H1 (cell line): Measurements from ENCODE around the gene OAS3. TPM values are rescaled to one million over a fixed set of nuclear protein-coding genes. Genes with fewer than 3 reads are reported as not detected.

Source experiments
- CTCF ChIA-PET: fragments of 300-600 bp; sonication (Branson Sonifier 250); formaldehyde crosslinking; loops from one replicate; lab custom pipeline; 2021; ENCODE audit not compliant: partially characterized antibody; lab: Charles Lee
- POLR2A ChIA-PET: fragments of 300-600 bp; sonication (Branson Sonifier 250); formaldehyde crosslinking; loops from one replicate; lab custom pipeline; 2021; ENCODE audit warnings: inconsistent platforms; ENCODE audit not compliant: partially characterized antibody; lab: Charles Lee
- DNase-seq, 2 experiments: peaks; one replicate each; pipeline versions ENCODE4 v3.0.0 to v3.0.0-alpha.2; 2010 to 2022; ENCODE audit warnings: low spot score in 2 of 2, low read depth in 1 of 2, mixed read lengths in 1 of 2
- FAIRE-seq: peaks from 2 replicates; lab custom pipeline; 2011; peaks lifted over from hg19 to GRCh38; lab: Jason Lieb, UNC
- H2AFZ ChIP-seq: 2 replicates; pipeline ENCODE4 v1.8.1; 2012; ENCODE audit warnings: low read length, inconsistent platforms
- H2AK5ac ChIP-seq: 2 replicates; pipeline ENCODE4 v1.6.1; 2013; ENCODE audit warnings: low read depth, low read length
- H2BK120ac ChIP-seq: replicated peaks from 2 replicates; pipeline ENCODE3; 2013; ENCODE audit warnings: low read depth, low read length, inconsistent platforms
- H2BK12ac ChIP-seq: 2 replicates; pipeline ENCODE4 v1.6.1; 2013; ENCODE audit warnings: low read depth, low read length
- H2BK15ac ChIP-seq: 2 replicates; pipeline ENCODE4 v1.6.1; 2013; ENCODE audit warnings: low read length
- H2BK20ac ChIP-seq: 2 replicates; pipeline ENCODE4 v1.6.1; 2013; ENCODE audit warnings: low read length
- H2BK5ac ChIP-seq: 2 replicates; pipeline ENCODE4 v1.6.1; 2013; ENCODE audit warnings: low read depth, low read length
- H3K14ac ChIP-seq: 2 replicates; pipeline ENCODE4 v1.6.1; 2013; ENCODE audit warnings: inconsistent platforms; ENCODE audit not compliant: insufficient read length
- H3K18ac ChIP-seq: 2 replicates; pipeline ENCODE4 v1.6.1; 2013; ENCODE audit warnings: low read length; ENCODE audit errors: extremely low read depth
- H3K23ac ChIP-seq: 2 replicates; pipeline ENCODE4 v1.6.1; 2013; ENCODE audit warnings: inconsistent platforms; ENCODE audit not compliant: insufficient read length
- H3K23me2 ChIP-seq: 2 replicates; pipeline ENCODE4 v1.6.1; 2013; ENCODE audit warnings: low read depth, low read length
- H3K27ac ChIP-seq: 2 replicates; pipeline ENCODE4 v1.6.1; 2011; ENCODE audit warnings: low read depth, low read length, inconsistent platforms
- H3K27me3 ChIP-seq, 4 experiments: replicated peaks in 1 of 4; 1 replicate in 1 of 4; 2 replicates in 3 of 4; pipeline versions ENCODE4 v1.6.1 to v1.8.1; 2011 to 2013; ENCODE audit warnings: low read length in 3 of 4, mild to moderate bottlenecking in 3 of 4, inconsistent platforms in 2 of 4, mixed read lengths in 2 of 4, moderate library complexity in 1 of 4; ENCODE audit not compliant: control insufficient read depth in 3 of 4, insufficient read depth in 3 of 4; ENCODE audit errors: extremely low read depth in 1 of 4
- H3K36me3 ChIP-seq, 4 experiments: 2 replicates each; pipeline versions ENCODE4 v1.6.1 to v1.8.1; 2011 to 2013; ENCODE audit warnings: mild to moderate bottlenecking in 4 of 4, low read length in 3 of 4, moderate library complexity in 2 of 4, control low read depth in 1 of 4, inconsistent platforms in 1 of 4; ENCODE audit not compliant: insufficient read depth in 4 of 4, control insufficient read depth in 2 of 4
- H3K4ac ChIP-seq: replicated peaks from 2 replicates; pipeline ENCODE3; 2013; ENCODE audit warnings: low read length, low read depth, mixed read lengths, inconsistent platforms; ENCODE audit not compliant: insufficient read length
- H3K4me1 ChIP-seq, 4 experiments: replicated peaks in 1 of 4; 1 replicate in 1 of 4; 2 replicates in 3 of 4; pipeline versions ENCODE4 v1.6.1 to v1.8.1; 2011 to 2013; ENCODE audit warnings: low read length in 3 of 4, inconsistent platforms in 2 of 4, mixed read lengths in 1 of 4; ENCODE audit not compliant: insufficient read depth in 4 of 4, control insufficient read depth in 3 of 4
- H3K4me2 ChIP-seq, 2 experiments: 2 replicates each; pipeline versions ENCODE4 v1.6.1 to v1.8.1; 2011 to 2013; ENCODE audit warnings: low read depth in 2 of 2, low read length in 2 of 2, control low read depth in 1 of 2, inconsistent platforms in 1 of 2, mild to moderate bottlenecking in 1 of 2; ENCODE audit not compliant: insufficient read depth in 1 of 2
- H3K4me3 ChIP-seq, 4 experiments: fragments of 200-600, 300-600 bp in 1 of 4; sonication (generic), shearing (Covaris generic), sonication (Bioruptor Twin) in 1 of 4; 2 replicates each; pipeline versions ENCODE4 v1.5.1 to v1.8.1; 2011 to 2016; ENCODE audit warnings: low read length in 4 of 4, low read depth in 3 of 4, control low read depth in 2 of 4, inconsistent platforms in 2 of 4, mild to moderate bottlenecking in 2 of 4, mixed read lengths in 1 of 4, moderate library complexity in 1 of 4; ENCODE audit not compliant: insufficient read depth in 2 of 4; ENCODE audit errors: extremely low read depth in 1 of 4
- H3K56ac ChIP-seq: replicated peaks from 2 replicates; pipeline ENCODE3; 2013; ENCODE audit warnings: low read depth, mild to moderate bottlenecking, mixed read lengths, low read length, inconsistent platforms; ENCODE audit not compliant: insufficient read length
- H3K79me1 ChIP-seq: 2 replicates; pipeline ENCODE4 v1.6.1; 2013; ENCODE audit warnings: low read depth, low read length, control low read depth
- H3K79me2 ChIP-seq, 2 experiments: 2 replicates each; pipeline versions ENCODE4 v1.6.1 to v1.8.1; 2012 to 2013; ENCODE audit warnings: low read length in 2 of 2, mild to moderate bottlenecking in 2 of 2, inconsistent platforms in 1 of 2; ENCODE audit not compliant: insufficient read depth in 2 of 2, control insufficient read depth in 1 of 2
- H3K9ac ChIP-seq, 4 experiments: replicated peaks in 1 of 4; 1 replicate in 1 of 4; 2 replicates in 3 of 4; pipeline versions ENCODE4 v1.6.1 to v1.8.1; 2011 to 2013; ENCODE audit warnings: low read depth in 3 of 4, low read length in 3 of 4, control low read depth in 2 of 4, mild to moderate bottlenecking in 2 of 4, moderate library complexity in 2 of 4, inconsistent platforms in 1 of 4; ENCODE audit errors: extremely low read depth in 1 of 4
- H3K9me3 ChIP-seq, 2 experiments: 2 replicates each; pipeline versions ENCODE4 v1.6.1 to v1.8.1; 2012 to 2013; ENCODE audit warnings: mild to moderate bottlenecking in 2 of 2, moderate library complexity in 2 of 2, control low read depth in 1 of 2, inconsistent platforms in 1 of 2, low read depth in 1 of 2, low read length in 1 of 2, mixed read lengths in 1 of 2; ENCODE audit not compliant: insufficient read depth in 2 of 2
- H4K20me1 ChIP-seq, 2 experiments: replicated peaks in 1 of 2; 2 replicates each; pipeline versions ENCODE3 to v1.8.1; 2011 to 2013; ENCODE audit warnings: inconsistent platforms in 2 of 2, low read length in 2 of 2, mild to moderate bottlenecking in 1 of 2; ENCODE audit not compliant: insufficient read depth in 2 of 2, control insufficient read depth in 1 of 2
- H4K5ac ChIP-seq: 2 replicates; pipeline ENCODE4 v1.6.1; 2013; ENCODE audit warnings: low read length, low read depth, mixed read lengths, inconsistent platforms; ENCODE audit not compliant: insufficient read length
- H4K8ac ChIP-seq: 2 replicates; pipeline ENCODE4 v1.8.0; 2013; ENCODE audit warnings: mild to moderate bottlenecking, moderate library complexity, low read length, inconsistent platforms; ENCODE audit not compliant: insufficient read depth; ENCODE audit errors: extremely low read depth
- H4K91ac ChIP-seq: replicated peaks from 2 replicates; pipeline ENCODE3; 2013; ENCODE audit warnings: low read length, mixed read lengths, inconsistent platforms; ENCODE audit not compliant: insufficient read length
- ATF3 ChIP-seq: IDR thresholded peaks from 2 replicates; pipeline ENCODE4 v1.6.1; 2011; ENCODE audit warnings: low read depth, mild to moderate bottlenecking, low read length; ENCODE audit not compliant: insufficient read depth
- BACH1 ChIP-seq: IDR thresholded peaks from 2 replicates; pipeline ENCODE4 v1.6.1; 2012; ENCODE audit warnings: low read length, improper control_type of control experiment
- BRCA1 ChIP-seq: IDR thresholded peaks from 2 replicates; pipeline ENCODE4 v1.6.1; 2012; ENCODE audit warnings: low read depth, low read length, improper control_type of control experiment
- CEBPB ChIP-seq: IDR thresholded peaks from 2 replicates; pipeline ENCODE4 v1.6.1; 2012; ENCODE audit warnings: low read depth, low read length
- E2F6 ChIP-seq: IDR thresholded peaks from 2 replicates; pipeline ENCODE4 v1.6.1; 2012; ENCODE audit warnings: inconsistent platforms
- GTF2F1 ChIP-seq: IDR thresholded peaks from 2 replicates; pipeline ENCODE4 v1.6.1; 2012; ENCODE audit warnings: low read depth, low read length, improper control_type of control experiment, borderline replicate concordance
- HDAC6 ChIP-seq: IDR thresholded peaks from one replicate; pipeline ENCODE4 v1.7.1; 2012; ENCODE audit warnings: low read depth, mild to moderate bottlenecking, inconsistent platforms, low read length, moderate library complexity
- MAFK ChIP-seq: IDR thresholded peaks from 2 replicates; pipeline ENCODE4 v1.6.1; 2012; ENCODE audit warnings: low read depth, mild to moderate bottlenecking, improper control_type of control experiment, low read length
- NRF1 ChIP-seq: IDR thresholded peaks from 2 replicates; pipeline ENCODE4 v1.6.1; 2011; ENCODE audit warnings: mild to moderate bottlenecking, low read depth, low read length, improper control_type of control experiment
- PHF8 ChIP-seq: fragments of 200-600 bp; sonication (generic); conservative IDR thresholded peaks from 2 replicates; pipeline ENCODE4 v1.7.1; 2012; ENCODE audit warnings: low read depth, mild to moderate bottlenecking, inconsistent platforms, low read length, moderate library complexity
- RFX5 ChIP-seq: IDR thresholded peaks from 2 replicates; pipeline ENCODE4 v1.6.1; 2011; ENCODE audit warnings: low read depth, low read length, improper control_type of control experiment, borderline replicate concordance
- SIN3A ChIP-seq, 2 experiments: IDR thresholded peaks in 1 of 2; conservative IDR thresholded peaks in 1 of 2; 2 replicates each; pipeline ENCODE4 v1.6.1; 2011 to 2012; ENCODE audit warnings: low read length in 2 of 2, improper control_type of control experiment in 1 of 2, low read depth in 1 of 2, mild to moderate bottlenecking in 1 of 2
- WGBS, 2 experiments: shearing (Covaris generic) in 1 of 2; methylation state at CpG; one replicate each; pipeline versions ENCODE4 v1.1.6 to v1.1.7; 2013 to 2015; ENCODE audit warnings: low lambda C conversion rate in 2 of 2, mixed read lengths in 2 of 2, inconsistent platforms in 1 of 2, low coverage in 1 of 2, missing lambda C conversion rate in 1 of 2; ENCODE audit not compliant: insufficient replicate concordance in 2 of 2, insufficient coverage in 1 of 2, insufficient read length in 1 of 2; ENCODE audit errors: extremely low coverage in 1 of 2, missing lambda C conversion rate in 1 of 2; 5-methylcytosine and 5-hydroxymethylcytosine counted together
- polyA plus RNA-seq, 7 experiments: library from polyadenylated mRNA; depleted of rRNA in 3 of 7; stranded (reverse) in 5 of 7; unstranded in 2 of 7; fragments of >200 nt in 5 of 7; fragments of 200-250 nt in 2 of 7; gene quantifications; 1 replicate in 5 of 7; 2 replicates in 1 of 7; 4 replicates in 1 of 7; pipeline versions ENCODE4 v1.2.1 to v1.2.3, GENCODE V29; 2011 to 2013; ENCODE audit warnings: missing spikeins in 2 of 7, mixed read lengths in 2 of 7
- total RNA-seq: library from RNA; stranded (reverse); fragmentation: NEBNext Ultra II Directional; extraction: Animal tissue kit (Norgen Biotek cat#: 25700); gene quantifications from 2 replicates; pipeline ENCODE4 v1.2.1, GENCODE V29; 2021

Gene OAS3
- total and polyA plus RNA-seq, 2 of the 8 experiments (the other 6 are each of a cell fraction or from before 2014, with no cell fraction given): 0.73 to 3.7 TPM

GRCh38 chr12:112906712-112907414 lies 31.4 kb upstream of the OAS3 start, which contains the start of gene OAS1:
TSS of gene OAS1 (plus strand) at chr12:112906962. CDS start at chr12:112907040, 78 bp downstream.
- POLR2A ChIA-PET: no interaction called here
- no peak within 1 kb of the TSS for H2AK5ac ChIP-seq
- TF ChIP-seq E2F6 (no peak), GTF2F1 (no peak), BACH1 (no peak), CEBPB (no peak), NRF1 (no peak), HDAC6 (no peak), BRCA1 (no peak), ATF3 (no peak), SIN3A (conservative IDR thresholded peaks at IDR 0.05 in 1 of 2, IDR thresholded peaks at IDR 0.05 in 1 of 2; ENCODE audit: low read depth in 1 of 2, low read length in 2 of 2) (no peak), PHF8 (no peak), MAFK (no peak), RFX5 (no peak)

More at GRCh38 chr12:112906712-112907414, 31.4 kb upstream of the OAS3 start, which contains the start of gene OAS1:
- no peaks in the 10 kb centered on the region for H3K4me1 ChIP-seq
- 64% methylated on average over 4 of the region's 4 CpGs; no CpG with 5 or more reads in 1 of the 2 experiments for WGBS, 2 experiments
- no peak within 1 kb of the TSS for H4K91ac ChIP-seq
- H3K4me2 ChIP-seq: no peak within 1 kb of the TSS; a peak in 1 of 4 replicates
- H3K18ac ChIP-seq: no peak within 1 kb of the TSS
- no peak within 1 kb of the TSS for H2BK120ac ChIP-seq
- H2BK5ac ChIP-seq: no peak within 1 kb of the TSS
- no peak within 1 kb of the TSS for H3K4me3 ChIP-seq
- no peaks in the 10 kb centered on the region for H3K36me3 ChIP-seq
- no peak within 1 kb of the TSS for H3K4ac ChIP-seq
- H3K9ac ChIP-seq: no peak within 1 kb of the TSS
- H3K9me3 ChIP-seq: peaks cover 5% of the 10 kb centered on the region in 2 experiments; a peak in 3 of 4 replicates
- H4K20me1 ChIP-seq: no peaks in the 10 kb centered on the region
- no peak within 1 kb of the TSS for H2BK12ac ChIP-seq
- DNase-seq (no peak), FAIRE-seq (no peak)
- H4K8ac ChIP-seq: no peak within 1 kb of the TSS
- H3K27ac ChIP-seq: no peak within 1 kb of the TSS
- H2BK20ac ChIP-seq: no peak within 1 kb of the TSS
- no peak within 1 kb of the TSS for H3K23ac ChIP-seq
- no peaks in the 10 kb centered on the region for H3K79me2 ChIP-seq
- H2AFZ ChIP-seq: peak within 1 kb of the TSS; percentile 96
- no peak within 1 kb of the TSS for H2BK15ac ChIP-seq
- no peak within 1 kb of the TSS for H3K56ac ChIP-seq
- no peaks in the 10 kb centered on the region for H3K23me2 ChIP-seq
- no peak within 1 kb of the TSS for H4K5ac ChIP-seq
- H3K27me3 ChIP-seq: no peaks in the 10 kb centered on the region
- H3K14ac ChIP-seq: no peak within 1 kb of the TSS
- CTCF ChIA-PET: no interaction called here
- H3K79me1 ChIP-seq: no peaks in the 10 kb centered on the region
